Measurements from ENCODE around the gene RCSD1. TPM values are rescaled to one million over a fixed set of nuclear protein-coding genes. Genes with fewer than 3 reads are reported as not detected.

Gene RCSD1
- total and polyA plus RNA-seq, 2 experiments from 2014 or later: 0.77 to 0.80 TPM

GRCh38 chr1:167685844-167686243 is 55.8 kb downstream of the RCSD1 start:
- Histone ChIP-seq H3K4me1 (ENCODE audit: insufficient read depth) (no peaks in the 10 kb centered on the region), H3K36me3 (replicated peaks; ENCODE audit: insufficient read depth, low read depth) (no peaks in the 10 kb centered on the region), H3K27ac (no peak overlapping the region), H3K79me2 (no peaks in the 10 kb centered on the region), H3K27me3 (no peaks in the 10 kb centered on the region), H3K4me2 (no peak overlapping the region), H3K4me3 (no peak overlapping the region), H2AFZ (no peak overlapping the region), H3K9me3 (ENCODE audit: low read depth) (no peaks in the 10 kb centered on the region), H3K9me2 (replicated peaks; ENCODE audit: insufficient read depth) (no peaks in the 10 kb centered on the region), H4K20me1 (ENCODE audit: insufficient read depth, poor library complexity, severe bottlenecking) (no peaks in the 10 kb centered on the region)
- DNase-seq (ENCODE audit: low spot score): no peak
- WGBS (ENCODE audit: low lambda C conversion rate, missing lambda C conversion rate): 73% methylated on average over 5 of the region's 5 CpGs
- TF ChIP-seq EZH2 (IDR thresholded peaks at IDR 0.05; ENCODE audit: borderline replicate concordance): no peak
- TF ChIP-seq, protein P1, sequence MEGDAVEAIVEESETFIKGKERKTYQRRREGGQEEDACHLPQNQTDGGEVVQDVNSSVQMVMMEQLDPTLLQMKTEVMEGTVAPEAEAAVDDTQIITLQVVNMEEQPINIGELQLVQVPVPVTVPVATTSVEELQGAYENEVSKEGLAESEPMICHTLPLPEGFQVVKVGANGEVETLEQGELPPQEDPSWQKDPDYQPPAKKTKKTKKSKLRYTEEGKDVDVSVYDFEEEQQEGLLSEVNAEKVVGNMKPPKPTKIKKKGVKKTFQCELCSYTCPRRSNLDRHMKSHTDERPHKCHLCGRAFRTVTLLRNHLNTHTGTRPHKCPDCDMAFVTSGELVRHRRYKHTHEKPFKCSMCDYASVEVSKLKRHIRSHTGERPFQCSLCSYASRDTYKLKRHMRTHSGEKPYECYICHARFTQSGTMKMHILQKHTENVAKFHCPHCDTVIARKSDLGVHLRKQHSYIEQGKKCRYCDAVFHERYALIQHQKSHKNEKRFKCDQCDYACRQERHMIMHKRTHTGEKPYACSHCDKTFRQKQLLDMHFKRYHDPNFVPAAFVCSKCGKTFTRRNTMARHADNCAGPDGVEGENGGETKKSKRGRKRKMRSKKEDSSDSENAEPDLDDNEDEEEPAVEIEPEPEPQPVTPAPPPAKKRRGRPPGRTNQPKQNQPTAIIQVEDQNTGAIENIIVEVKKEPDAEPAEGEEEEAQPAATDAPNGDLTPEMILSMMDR (IDR thresholded peaks at IDR 0.05; ENCODE audit: poor library complexity): no peak
- no peak for TF ChIP-seq EZH2phosphoT487 (IDR thresholded peaks at IDR 0.05; ENCODE audit: low read depth, severe bottlenecking, unreplicated experiment)

GRCh38 chr1:167687919-167688519 is 58.0 kb downstream of the RCSD1 start:
- Histone ChIP-seq H3K4me1 (ENCODE audit: insufficient read depth) (no peaks in the 10 kb centered on the region), H2AFZ (no peak overlapping the region), H4K20me1 (ENCODE audit: insufficient read depth, poor library complexity, severe bottlenecking) (no peaks in the 10 kb centered on the region), H3K4me3 (no peak overlapping the region), H3K9me2 (replicated peaks; ENCODE audit: insufficient read depth) (no peaks in the 10 kb centered on the region), H3K4me2 (no peak overlapping the region), H3K79me2 (no peaks in the 10 kb centered on the region), H3K9me3 (ENCODE audit: low read depth) (no peaks in the 10 kb centered on the region), H3K27me3 (no peaks in the 10 kb centered on the region), H3K27ac (no peak overlapping the region), H3K36me3 (replicated peaks; ENCODE audit: insufficient read depth, low read depth) (no peaks in the 10 kb centered on the region)
- DNase-seq (ENCODE audit: low spot score): peak; percentile 88
- WGBS (ENCODE audit: low lambda C conversion rate, missing lambda C conversion rate): 25% methylated on average over 7 of the region's 7 CpGs
- TF ChIP-seq, protein P1 (IDR thresholded peaks at IDR 0.05; ENCODE audit: poor library complexity): peak; percentile 94
- no peak for TF ChIP-seq EZH2phosphoT487 (IDR thresholded peaks at IDR 0.05; ENCODE audit: low read depth, severe bottlenecking, unreplicated experiment)

DNA sequence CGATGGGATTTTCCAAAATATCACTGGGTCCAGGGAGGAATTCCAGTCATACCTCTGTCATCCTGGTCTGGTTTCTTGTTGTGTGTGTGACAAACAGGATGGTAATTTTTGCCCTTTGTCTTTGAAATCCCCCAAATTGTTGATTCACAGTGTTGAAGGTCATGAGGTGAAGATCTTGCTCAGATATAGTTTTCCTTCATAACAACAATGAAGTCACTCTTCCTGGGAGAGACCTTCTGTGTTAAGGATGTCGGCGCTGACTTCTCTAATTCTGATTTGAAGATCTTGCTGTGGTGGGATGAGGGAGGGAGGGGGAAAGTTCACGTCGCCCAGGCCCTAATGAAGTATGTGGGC is 59.5 kb downstream of the RCSD1 start:
- no peak overlapping the region for H3K27ac ChIP-seq
- no peak overlapping the region for H2AFZ ChIP-seq
- TF ChIP-seq, protein P1 (IDR thresholded peaks at IDR 0.05; ENCODE audit: poor library complexity): no peak
- TF ChIP-seq EZH2phosphoT487 (IDR thresholded peaks at IDR 0.05; ENCODE audit: low read depth, severe bottlenecking, unreplicated experiment) (no peak), EZH2 (IDR thresholded peaks at IDR 0.05; ENCODE audit: borderline replicate concordance) (no peak)
- no peak for DNase-seq (ENCODE audit: low spot score)
- H3K4me2 ChIP-seq: no peak overlapping the region
- H3K4me3 ChIP-seq: no peak overlapping the region
- H3K27me3 ChIP-seq: no peaks in the 10 kb centered on the region
- no peaks in the 10 kb centered on the region for H3K36me3 ChIP-seq (replicated peaks; ENCODE audit: insufficient read depth, low read depth)
- no peaks in the 10 kb centered on the region for H4K20me1 ChIP-seq (ENCODE audit: insufficient read depth, poor library complexity, severe bottlenecking)
- 77% methylated on average over 5 of the region's 5 CpGs for WGBS (ENCODE audit: low lambda C conversion rate, missing lambda C conversion rate)
- H3K9me2 ChIP-seq (replicated peaks; ENCODE audit: insufficient read depth): no peaks in the 10 kb centered on the region
- no peaks in the 10 kb centered on the region for H3K79me2 ChIP-seq
- H3K9me3 ChIP-seq (ENCODE audit: low read depth): no peaks in the 10 kb centered on the region
- no peaks in the 10 kb centered on the region for H3K4me1 ChIP-seq (ENCODE audit: insufficient read depth)

GRCh38 chr1:167690053-167690452 is 60.0 kb downstream of the RCSD1 start:
- Histone ChIP-seq H3K36me3 (replicated peaks; ENCODE audit: insufficient read depth, low read depth) (no peaks in the 10 kb centered on the region), H4K20me1 (ENCODE audit: insufficient read depth, poor library complexity, severe bottlenecking) (no peaks in the 10 kb centered on the region), H3K4me1 (ENCODE audit: insufficient read depth) (no peaks in the 10 kb centered on the region), H3K4me3 (no peak overlapping the region), H3K27me3 (no peaks in the 10 kb centered on the region), H3K9me2 (replicated peaks; ENCODE audit: insufficient read depth) (no peaks in the 10 kb centered on the region), H2AFZ (no peak overlapping the region), H3K27ac (no peak overlapping the region), H3K79me2 (no peaks in the 10 kb centered on the region), H3K4me2 (no peak overlapping the region), H3K9me3 (ENCODE audit: low read depth) (no peaks in the 10 kb centered on the region)
- WGBS (ENCODE audit: low lambda C conversion rate, missing lambda C conversion rate): 68% methylated on average over 4 of the region's 4 CpGs
- no peak for DNase-seq (ENCODE audit: low spot score)
- TF ChIP-seq, protein P1 (IDR thresholded peaks at IDR 0.05; ENCODE audit: poor library complexity): no peak
- no peak for TF ChIP-seq EZH2 (IDR thresholded peaks at IDR 0.05; ENCODE audit: borderline replicate concordance)
- no peak for TF ChIP-seq EZH2phosphoT487 (IDR thresholded peaks at IDR 0.05; ENCODE audit: low read depth, severe bottlenecking, unreplicated experiment)

All from hepatocyte (in vitro differentiated cells).